NCI-H2196 treated with DMSO at 0.1 percent for 48 hours (cell line): Measurements from ENCODE around the gene ADPRHL1.

Source experiments
- DNase-seq: peaks from one replicate; lab custom pipeline; 2025; ENCODE audit not compliant: unreplicated experiment; lab: John Stamatoyannopoulos, UW

Gene ADPRHL1

GRCh38 chr13:113351514-113352026, 101.7 kb downstream of the ADPRHL1 start:
- no peak for DNase-seq

- no peak for DNase-seq
Measured at GRCh38 chr13:113350938-113351335, 102.4 kb downstream of the ADPRHL1 start.

- DNase-seq, result no peak
Measured at GRCh38 chr13:113350065-113350937, 103.0 kb downstream of the ADPRHL1 start.
